Astrocyte of the spinal cord (primary cell): ENCODE results near the gene TPSAB1.

Source experiments
- DNase-seq: peaks from one replicate; pipeline ENCODE4 v3.0.0; 2011; ENCODE audit warnings: low read depth, low spot score
- H3K4me3 ChIP-seq: 2 replicates; pipeline ENCODE4 v1.5.1; 2011; ENCODE audit warnings: low read depth, mild to moderate bottlenecking, low read length, moderate library complexity
- in situ Hi-C: cut with HindIII; loops from 2 replicates; pipeline ENCODE4 v1.10.0; 2017; ENCODE audit warnings: low sequenced_read_pairs
- TF ChIP-seq, protein P1 (sequence below): IDR thresholded peaks from 2 replicates; pipeline ENCODE4 v1.5.1; 2012; ENCODE audit warnings: low read depth, mild to moderate bottlenecking, low read length, inconsistent platforms

TPSAB1 gene

GRCh38 chr16:1202274-1202673, 38.2 kb upstream of the TPSAB1 start:
- in situ Hi-C loops: no loop called here
- TF ChIP-seq, protein P1, sequence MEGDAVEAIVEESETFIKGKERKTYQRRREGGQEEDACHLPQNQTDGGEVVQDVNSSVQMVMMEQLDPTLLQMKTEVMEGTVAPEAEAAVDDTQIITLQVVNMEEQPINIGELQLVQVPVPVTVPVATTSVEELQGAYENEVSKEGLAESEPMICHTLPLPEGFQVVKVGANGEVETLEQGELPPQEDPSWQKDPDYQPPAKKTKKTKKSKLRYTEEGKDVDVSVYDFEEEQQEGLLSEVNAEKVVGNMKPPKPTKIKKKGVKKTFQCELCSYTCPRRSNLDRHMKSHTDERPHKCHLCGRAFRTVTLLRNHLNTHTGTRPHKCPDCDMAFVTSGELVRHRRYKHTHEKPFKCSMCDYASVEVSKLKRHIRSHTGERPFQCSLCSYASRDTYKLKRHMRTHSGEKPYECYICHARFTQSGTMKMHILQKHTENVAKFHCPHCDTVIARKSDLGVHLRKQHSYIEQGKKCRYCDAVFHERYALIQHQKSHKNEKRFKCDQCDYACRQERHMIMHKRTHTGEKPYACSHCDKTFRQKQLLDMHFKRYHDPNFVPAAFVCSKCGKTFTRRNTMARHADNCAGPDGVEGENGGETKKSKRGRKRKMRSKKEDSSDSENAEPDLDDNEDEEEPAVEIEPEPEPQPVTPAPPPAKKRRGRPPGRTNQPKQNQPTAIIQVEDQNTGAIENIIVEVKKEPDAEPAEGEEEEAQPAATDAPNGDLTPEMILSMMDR: no peak
- no peak overlapping the region for H3K4me3 ChIP-seq
- DNase-seq: no peak

DNA sequence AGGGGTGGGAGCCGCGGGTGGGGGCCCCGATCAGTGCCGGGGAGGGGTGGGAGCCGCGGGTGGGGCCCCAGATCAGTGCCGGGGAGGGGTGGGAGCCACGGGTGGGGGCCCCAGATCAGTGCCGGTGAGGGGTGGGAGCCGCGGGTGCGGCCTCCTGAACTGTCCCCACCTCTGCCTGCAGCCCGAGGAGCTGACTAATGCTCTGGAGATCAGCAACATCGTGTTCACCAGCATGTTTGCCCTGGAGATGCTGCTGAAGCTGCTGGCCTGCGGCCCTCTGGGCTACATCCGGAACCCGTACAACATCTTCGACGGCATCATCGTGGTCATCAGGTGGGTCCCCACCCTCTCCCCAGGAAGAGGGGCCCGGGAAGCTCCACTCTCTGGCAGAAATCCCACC, 35.6 kb upstream of the TPSAB1 start:
- no peak overlapping the region for H3K4me3 ChIP-seq
- in situ Hi-C loops: no loop called here
- no peak for DNase-seq
- TF ChIP-seq, protein P1: no peak

- DNase-seq: no peak
- in situ Hi-C loops: no loop called here
- TF ChIP-seq, protein P1: no peak
- no peak overlapping the region for H3K4me3 ChIP-seq
These were observed 34.2 kb upstream of the TPSAB1 start for GRCh38 chr16:1206326-1206725.

GRCh38 chr16:1206786-1207185, 33.7 kb upstream of the TPSAB1 start:
- TF ChIP-seq, protein P1: no peak
- DNase-seq: no peak
- in situ Hi-C loops: no loop called here
- no peak overlapping the region for H3K4me3 ChIP-seq

- DNase-seq: no peak
- in situ Hi-C loops: no loop called here
- TF ChIP-seq, protein P1: no peak
- no peak overlapping the region for H3K4me3 ChIP-seq
These were observed 32.2 kb upstream of the TPSAB1 start for GRCh38 chr16:1208239-1208830.

- in situ Hi-C loops: no loop called here
- TF ChIP-seq, protein P1: no peak
- no peak overlapping the region for H3K4me3 ChIP-seq
- DNase-seq: no peak
These were observed 31.4 kb upstream of the TPSAB1 start for GRCh38 chr16:1209081-1209480.

DNA sequence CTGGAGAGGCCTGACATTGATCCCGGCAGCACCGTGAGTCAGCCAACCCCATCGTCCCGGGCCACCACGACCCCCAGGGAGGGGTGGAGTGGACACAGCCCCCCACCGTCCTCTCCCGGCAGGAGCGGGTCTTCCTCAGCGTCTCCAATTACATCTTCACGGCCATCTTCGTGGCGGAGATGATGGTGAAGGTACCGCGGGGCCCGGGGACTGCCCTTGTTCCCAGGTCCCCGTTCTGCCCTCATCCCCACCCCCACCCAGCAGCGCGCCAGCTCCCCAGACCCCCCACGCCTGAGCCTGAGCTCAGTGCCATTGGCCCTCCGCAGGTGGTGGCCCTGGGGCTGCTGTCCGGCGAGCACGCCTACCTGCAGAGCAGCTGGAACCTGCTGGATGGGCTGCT, 30.0 kb upstream of the TPSAB1 start:
- TF ChIP-seq, protein P1: no peak
- no peak overlapping the region for H3K4me3 ChIP-seq
- DNase-seq: no peak
- in situ Hi-C loops: no loop called here
